Activated effector memory CD4-positive, alpha-beta T cell treated with Interleukin-2 at 50 U/mL for 16 hours (primary cell): ENCODE data around the gene PRMT3.
"Not testable (repeated sequence)": the region's sequence is repeated elsewhere in the genome, so short reads cannot be mapped to it uniquely, and the experiment has no call there.

Experiments used
- DNase-seq: peaks from one replicate; pipeline ENCODE4 v3.0.0-alpha.2; 2020

Gene PRMT3

GRCh38 chr11:20387261-20388095, at the start of gene PRMT3:
Gene PRMT3, plus strand, starts transcription at chr11:20387716. Its CDS starts 31 bp downstream, at chr11:20387747.
- DNase-seq, result peak; percentile 97

GRCh38 chr11:20342347-20343141, 45.0 kb upstream of the PRMT3 start:
- DNase-seq, result no peak

GRCh38 chr11:20351136-20351535, 36.4 kb upstream of the PRMT3 start:
- no peak for DNase-seq

- no peak for DNase-seq
Measured at GRCh38 chr11:20351751-20352262, 35.7 kb upstream of the PRMT3 start.

- no peak for DNase-seq
Measured at GRCh38 chr11:20353829-20354434, 33.6 kb upstream of the PRMT3 start.

GRCh38 chr11:20355221-20356219, 32.0 kb upstream of the PRMT3 start:
- DNase-seq, result peak; percentile 6

GRCh38 chr11:20357150-20357549, 30.4 kb upstream of the PRMT3 start:
- DNase-seq, result no peak

GRCh38 chr11:20360650-20361049, 26.9 kb upstream of the PRMT3 start:
- no peak for DNase-seq

- DNase-seq, result no peak
Measured at GRCh38 chr11:20362481-20362880, 25.0 kb upstream of the PRMT3 start.

GRCh38 chr11:20363149-20363499, 24.4 kb upstream of the PRMT3 start:
- no peak for DNase-seq

GRCh38 chr11:20363500-20364340, 23.8 kb upstream of the PRMT3 start, which contains the start of gene HTATIP2:
Gene HTATIP2, plus strand, starts transcription at chr11:20363714. Its CDS starts 524 bp downstream, at chr11:20364238.
- DNase-seq, result peak; percentile 66

- DNase-seq, result no peak
Measured at GRCh38 chr11:20364341-20364792, 23.1 kb upstream of the PRMT3 start.

- DNase-seq, result not testable (repeated sequence)
Measured at GRCh38 chr11:20365465-20365864, 22.1 kb upstream of the PRMT3 start.

- peak; percentile 13 for DNase-seq
Measured at GRCh38 chr11:20367313-20367948, 20.1 kb upstream of the PRMT3 start.

GRCh38 chr11:20368438-20368837, 19.1 kb upstream of the PRMT3 start:
- DNase-seq, result no peak

- DNase-seq, result no peak
Measured at GRCh38 chr11:20369826-20370225, 17.7 kb upstream of the PRMT3 start.

- no peak for DNase-seq
Measured at GRCh38 chr11:20372081-20372626, 15.4 kb upstream of the PRMT3 start.

- DNase-seq, result no peak
Measured at GRCh38 chr11:20373147-20373546, 14.4 kb upstream of the PRMT3 start.

- no peak for DNase-seq
Measured at GRCh38 chr11:20373568-20374209, 13.8 kb upstream of the PRMT3 start.
